ENCODE measurements around the gene HES6.

Gene HES6

DNA sequence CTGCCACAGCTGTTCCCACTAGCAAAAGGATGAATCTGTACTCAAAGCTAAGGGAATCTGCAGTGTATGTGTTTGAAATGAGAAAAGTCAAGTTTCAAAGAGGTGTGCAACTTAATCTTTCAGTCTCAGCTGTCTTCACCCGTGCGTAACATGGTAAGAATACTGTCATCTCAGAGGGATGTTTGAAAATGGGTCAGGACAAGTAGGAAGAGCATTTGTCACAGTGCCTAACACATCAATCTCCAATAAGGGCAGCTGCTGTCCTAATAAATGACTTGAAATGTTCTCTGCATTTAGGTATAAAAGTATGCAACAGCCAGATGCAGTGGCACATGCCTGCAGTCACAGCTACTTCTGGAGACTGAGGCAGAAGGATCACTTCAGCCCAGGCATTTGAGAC, 49.4 kb downstream of the HES6 start:
- no peak for DNase-seq (ENCODE audit: low spot score)
